Fibroblast of upper back skin (primary cell): ENCODE results near the gene ATP6V0A4.
"Not testable (repeated sequence)": the region's sequence is repeated elsewhere in the genome, so short reads cannot be mapped to it uniquely, and the experiment has no call there.

Source experiments
- DNase-seq: peaks from one replicate; pipeline ENCODE4 v3.0.0-alpha.2; 2013

ATP6V0A4 gene

DNA sequence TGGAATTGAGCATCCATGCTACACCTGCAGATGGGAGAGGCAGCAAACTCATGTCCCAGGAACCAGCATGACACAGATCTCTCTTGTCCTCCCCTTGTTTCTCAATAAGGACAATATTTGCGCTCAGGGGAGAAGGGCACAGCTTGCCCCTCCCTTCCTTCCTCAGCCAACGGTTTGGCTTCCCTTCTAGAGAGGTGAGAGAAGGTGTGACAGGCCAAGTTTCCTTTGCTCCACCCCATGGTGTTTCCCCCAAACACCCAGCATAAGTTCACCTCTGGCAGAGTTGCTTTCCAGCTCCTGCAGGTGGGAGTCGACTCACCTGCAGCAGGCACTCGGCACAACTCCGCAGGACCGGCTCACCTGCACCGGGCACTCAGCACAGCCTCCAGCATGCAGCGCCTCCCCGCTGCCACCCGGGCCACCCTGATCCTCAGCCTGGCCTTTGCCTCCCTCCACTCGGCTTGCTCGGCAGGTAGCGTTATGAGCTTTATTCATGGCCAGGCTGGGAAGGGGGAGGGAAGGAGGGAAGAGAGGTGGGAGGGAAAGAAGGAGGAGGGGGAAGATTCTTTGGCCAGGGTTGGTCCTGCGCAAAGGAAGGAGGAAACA is at the start of gene ATP6V0A4, which contains the start of gene TMEM213:
Gene ATP6V0A4, minus strand, starts transcription at position 482 of the 606 bp plus-strand sequence. CDS start 26,949 bp downstream, outside the sequence.
Gene TMEM213, plus strand, starts transcription at position 280 of the 606 bp plus-strand sequence. Its CDS starts 111 bp downstream, at position 391.
- DNase-seq, result no peak

DNA sequence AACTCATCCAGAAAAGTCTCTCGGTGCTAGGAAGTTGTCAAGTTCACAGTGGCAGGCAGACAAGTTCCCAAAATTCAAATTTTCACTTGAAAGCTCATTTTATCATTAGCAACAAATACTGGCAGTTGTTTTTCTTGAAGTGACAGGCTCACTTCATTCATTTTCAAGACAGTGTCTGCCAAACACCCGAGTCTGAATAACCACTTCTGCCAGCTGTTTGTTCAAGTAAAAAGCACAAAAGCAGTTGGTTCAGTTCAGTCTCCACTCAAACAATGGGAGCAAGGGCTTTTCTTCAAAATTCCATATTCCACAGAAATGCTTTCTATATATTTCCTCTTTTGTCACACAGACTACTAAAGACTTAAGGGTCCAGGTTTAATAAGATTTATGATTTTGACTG is 47.7 kb upstream of the ATP6V0A4 start:
- DNase-seq, result no peak

- no peak for DNase-seq
Measured at GRCh38 chr7:138843632-138844580, 45.9 kb upstream of the ATP6V0A4 start.

DNA sequence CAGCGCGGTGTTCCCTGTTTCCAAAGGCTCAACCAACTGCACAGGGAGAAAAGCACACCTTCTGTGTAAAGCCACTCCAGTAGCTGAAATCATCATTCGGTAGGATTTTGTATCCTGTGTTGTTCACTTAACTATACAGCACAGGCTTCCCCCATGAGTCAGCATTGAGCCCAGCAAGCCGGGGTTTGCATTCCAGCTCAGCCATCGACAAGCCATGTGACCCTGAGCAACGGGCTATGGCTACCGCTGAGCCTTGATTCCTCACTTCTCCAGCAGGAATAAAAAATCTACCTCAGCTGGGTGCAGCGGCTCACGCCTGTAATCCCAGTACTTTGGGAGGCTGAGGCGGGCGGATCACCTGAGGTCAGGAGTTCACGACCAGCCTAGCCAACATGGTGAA is 44.1 kb upstream of the ATP6V0A4 start:
- DNase-seq, result peak; percentile 57

DNA sequence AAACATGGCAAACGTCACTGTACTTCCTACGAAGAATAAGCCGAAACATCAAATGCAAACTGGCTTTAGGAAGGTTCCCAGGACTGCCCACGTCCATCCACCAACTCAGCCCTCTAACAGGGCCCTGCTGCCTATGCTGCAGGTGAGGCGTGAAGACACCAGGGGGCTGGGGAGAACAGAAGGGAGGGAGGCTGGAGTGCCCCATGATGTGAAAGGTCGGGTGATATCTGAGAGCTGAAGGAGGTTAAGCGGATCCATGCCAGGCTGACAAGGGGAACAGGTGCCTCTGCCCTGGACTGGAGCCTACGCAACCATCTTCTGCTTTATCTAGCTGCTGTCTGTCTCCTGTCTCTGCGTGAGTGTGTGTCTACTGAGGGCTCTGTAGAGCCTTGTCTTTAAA is 40.2 kb upstream of the ATP6V0A4 start:
- no peak for DNase-seq

- DNase-seq, result no peak
Measured at GRCh38 chr7:138837627-138838026, 39.6 kb upstream of the ATP6V0A4 start.

DNA sequence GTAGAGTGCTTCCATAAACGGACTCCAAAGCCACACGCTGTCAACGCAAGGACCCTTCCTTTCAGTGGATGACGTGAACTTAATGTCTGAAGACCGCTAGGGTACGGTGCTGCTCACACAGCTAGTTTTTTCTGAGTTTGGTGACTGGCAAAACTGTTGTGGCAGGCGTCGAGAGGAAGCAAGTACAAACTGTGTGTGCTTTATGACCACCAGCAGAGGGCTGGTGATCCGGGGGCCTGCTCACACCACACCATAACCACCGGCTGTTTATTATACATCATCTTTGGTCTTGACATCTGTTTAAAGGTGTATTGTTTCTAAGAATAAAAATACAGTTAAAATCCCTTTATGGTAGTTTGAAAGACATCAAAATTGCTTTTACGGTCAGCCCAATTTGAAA is 37.1 kb upstream of the ATP6V0A4 start:
- no peak for DNase-seq

GRCh38 chr7:138834583-138834982 is 36.6 kb upstream of the ATP6V0A4 start:
- DNase-seq, result no peak

DNA sequence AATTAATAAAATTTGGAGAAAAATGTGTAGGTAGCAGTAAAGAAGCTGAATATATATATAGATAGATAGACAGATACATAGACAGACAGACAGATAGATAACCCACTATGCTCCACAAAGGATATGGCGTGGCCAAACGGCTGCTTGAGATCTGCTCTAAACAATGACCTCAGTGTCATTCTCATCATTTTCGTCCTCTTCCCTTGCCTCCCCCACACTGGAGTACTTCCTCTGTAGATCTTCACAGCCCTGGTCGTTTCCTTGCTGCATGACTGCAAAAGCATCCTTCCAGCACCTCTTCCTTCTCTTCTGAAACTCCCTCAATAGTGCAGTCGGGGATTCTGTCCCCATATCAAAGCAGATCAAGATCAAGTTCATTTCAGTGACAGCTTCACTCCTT is 35.6 kb upstream of the ATP6V0A4 start:
- DNase-seq, result no peak

- no peak for DNase-seq
Measured at GRCh38 chr7:138832966-138833365, 35.0 kb upstream of the ATP6V0A4 start.

DNA sequence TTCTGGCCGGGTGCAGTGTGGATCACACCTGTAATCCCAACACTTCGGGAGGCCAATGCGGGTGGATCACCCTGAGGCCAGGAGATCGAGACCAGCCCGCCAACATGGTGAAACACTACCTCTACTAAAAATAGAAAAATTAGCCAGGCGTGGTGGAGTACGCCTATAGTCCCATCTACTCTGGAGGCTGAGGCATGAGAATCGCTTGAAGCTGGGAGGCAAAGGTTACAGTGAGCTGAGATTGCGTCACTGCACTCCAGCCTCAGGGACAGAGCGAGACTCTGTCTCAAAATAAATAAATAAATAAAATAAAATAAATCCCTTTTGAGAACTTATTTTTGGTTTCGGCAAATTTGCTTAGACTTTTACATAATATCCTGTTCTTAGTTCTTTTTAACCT is 31.3 kb upstream of the ATP6V0A4 start:
- no peak for DNase-seq

- no peak for DNase-seq
Measured at GRCh38 chr7:138828302-138828701, 30.3 kb upstream of the ATP6V0A4 start.

DNA sequence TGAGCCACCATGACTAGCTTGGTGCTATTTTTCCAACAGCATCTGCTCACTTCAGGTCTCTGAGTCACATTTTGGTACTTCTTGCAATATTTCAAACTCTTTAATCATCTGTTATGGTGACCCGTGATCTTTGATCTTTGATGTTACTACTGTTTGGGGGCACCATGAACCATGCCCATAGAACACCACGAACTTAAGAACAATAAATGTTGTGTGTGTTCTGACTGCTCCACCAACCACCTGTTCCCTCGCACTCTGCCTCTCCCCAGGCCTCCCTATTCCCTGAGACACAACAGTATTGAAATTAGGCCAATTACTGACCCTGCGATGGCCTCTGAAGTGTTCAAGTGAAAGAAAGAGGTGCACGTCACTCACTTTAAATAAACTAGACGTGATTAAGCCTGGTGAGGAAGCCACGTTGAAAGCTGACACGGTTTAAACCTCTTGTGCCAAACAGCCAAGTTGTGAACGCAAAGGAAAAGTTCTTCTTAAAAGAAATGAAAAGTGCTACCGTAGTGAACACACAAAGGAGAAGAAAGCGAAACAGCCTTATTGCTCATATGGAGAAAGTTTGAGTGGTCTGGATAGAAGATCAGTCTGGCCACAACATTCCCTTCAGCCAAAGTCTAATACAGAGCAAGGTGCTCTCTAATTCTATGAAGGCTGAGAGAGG is 27.2 kb upstream of the ATP6V0A4 start:
- no peak for DNase-seq

DNA sequence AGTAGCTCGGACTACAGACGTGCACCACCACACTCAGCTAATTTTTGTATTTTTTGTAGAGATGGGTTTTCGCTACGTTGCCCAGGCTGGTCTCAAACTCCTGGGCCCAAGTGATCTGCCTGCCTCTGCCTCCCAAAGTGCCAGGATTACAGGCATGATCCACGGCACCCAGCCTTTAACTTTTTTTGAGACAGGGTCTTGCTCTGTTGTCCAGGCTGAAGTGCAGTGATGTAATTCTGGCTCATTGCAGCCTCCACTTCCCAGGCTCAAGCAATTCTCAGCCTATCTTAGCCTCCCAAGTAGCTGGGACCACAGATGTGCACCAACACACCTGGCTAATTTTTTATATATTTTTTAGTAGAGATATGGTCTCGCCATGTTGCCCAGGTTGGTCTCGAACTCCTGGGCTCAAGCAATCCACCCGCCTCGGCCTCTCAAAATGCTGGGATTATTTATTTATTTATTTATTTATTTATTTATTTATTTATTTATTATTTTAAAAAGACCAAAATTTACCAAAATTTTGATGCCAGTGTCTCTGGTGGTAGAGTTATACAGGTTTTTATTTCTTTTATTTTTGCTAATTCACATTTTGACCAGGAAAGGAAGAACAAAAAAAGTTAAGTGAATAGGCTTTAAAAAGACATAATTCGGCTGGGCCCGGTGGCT is 25.0 kb upstream of the ATP6V0A4 start:
- no peak for DNase-seq

DNA sequence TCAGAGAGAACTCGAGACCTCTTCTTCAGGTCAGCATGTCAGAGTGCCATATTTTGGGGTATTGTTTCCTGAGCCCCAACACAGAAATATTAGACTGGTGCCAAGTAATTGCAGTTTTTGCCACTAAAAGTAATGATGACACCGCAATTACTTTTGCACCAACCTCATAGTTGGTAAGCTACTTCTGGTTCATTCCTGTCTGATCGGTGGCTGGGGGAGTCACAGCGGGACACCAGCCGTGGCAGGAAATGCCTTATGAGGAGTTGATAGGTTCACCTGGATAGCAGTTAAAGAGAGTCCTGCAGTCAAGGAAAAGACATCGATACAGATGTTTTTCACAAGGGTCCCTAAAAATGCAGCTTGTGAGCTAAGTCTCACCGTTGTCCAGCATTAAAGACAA is 23.9 kb upstream of the ATP6V0A4 start:
- DNase-seq, result no peak

DNA sequence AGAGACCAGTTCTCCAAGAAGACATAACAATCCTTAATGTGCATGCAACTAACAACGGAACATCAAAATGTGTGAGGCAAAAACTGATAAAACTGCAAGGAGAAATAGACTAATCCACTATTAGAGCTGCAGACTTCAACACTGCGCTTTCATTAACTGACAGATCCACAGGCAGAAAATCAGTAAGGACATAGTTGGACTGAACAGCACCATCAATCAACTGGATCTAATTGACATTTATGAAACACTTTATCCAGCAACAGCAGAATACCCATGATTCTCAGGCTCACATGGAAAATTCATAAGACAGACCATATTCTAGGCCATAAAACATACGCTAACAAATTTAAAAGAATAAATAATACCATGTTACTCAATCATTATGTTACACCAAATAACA is 21.6 kb upstream of the ATP6V0A4 start:
- no peak for DNase-seq

- DNase-seq, result no peak
Measured at GRCh38 chr7:138816650-138817049, 18.7 kb upstream of the ATP6V0A4 start.

DNA sequence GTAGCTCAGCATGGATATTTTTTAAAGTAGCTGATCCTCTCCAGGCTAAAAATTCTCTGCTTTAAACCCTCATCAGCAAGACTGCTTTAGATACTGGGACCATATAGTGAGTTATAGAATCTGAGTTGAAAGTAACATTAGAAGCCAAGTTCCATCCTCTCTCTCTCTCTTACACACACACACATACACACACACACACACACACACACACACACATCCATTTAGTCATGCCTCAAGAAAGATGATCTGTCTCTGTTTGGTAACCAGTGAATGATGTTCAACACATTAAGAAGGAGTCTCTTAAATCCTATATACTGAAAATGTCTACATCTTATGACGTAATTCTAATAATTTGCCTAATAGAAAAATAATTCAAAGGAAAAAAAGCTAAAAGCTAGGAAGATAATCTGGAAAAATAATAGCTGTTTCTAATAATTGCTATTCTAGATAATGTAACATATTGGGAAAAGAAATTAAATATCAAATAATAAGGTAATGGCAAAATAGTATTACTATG is 16.9 kb upstream of the ATP6V0A4 start:
- DNase-seq, result no peak

DNA sequence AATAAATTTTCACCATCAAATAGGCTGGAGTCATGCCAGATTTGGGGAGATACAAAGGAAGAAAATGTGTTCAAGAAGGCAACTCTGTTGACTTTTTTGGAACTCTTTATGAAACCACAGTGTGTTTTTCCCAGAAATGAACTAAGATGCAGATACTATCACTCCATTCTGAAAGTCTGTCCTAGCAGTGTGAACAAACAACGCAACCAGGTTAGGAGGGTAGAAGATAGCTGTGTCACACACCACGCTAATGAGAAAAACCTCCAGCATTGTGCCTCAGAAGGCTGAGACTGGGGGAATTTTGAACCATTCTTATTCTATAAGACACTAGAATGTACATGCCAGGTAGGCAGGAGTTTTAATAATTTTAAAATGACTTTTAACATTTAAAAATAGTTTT is 15.9 kb upstream of the ATP6V0A4 start:
- no peak for DNase-seq

DNA sequence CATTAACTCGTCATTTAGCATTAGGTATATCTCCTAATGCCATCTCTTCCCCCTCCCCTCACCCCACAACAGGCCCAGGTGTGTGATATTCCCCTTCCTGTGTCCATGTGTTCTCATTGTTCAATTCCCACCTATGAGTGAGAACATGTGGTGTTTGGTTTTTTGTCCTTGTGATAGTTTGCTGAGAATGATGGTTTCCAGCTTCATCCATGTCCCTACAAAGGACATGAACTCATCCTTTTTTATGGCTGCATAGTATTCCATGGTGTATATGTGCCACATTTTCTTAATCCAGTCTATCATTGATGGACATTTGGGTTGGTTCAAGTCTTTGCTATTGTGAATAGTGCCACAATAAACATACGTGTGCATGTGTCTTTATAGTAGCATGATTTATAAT is 13.3 kb upstream of the ATP6V0A4 start:
- DNase-seq, result not testable (repeated sequence)

GRCh38 chr7:138809346-138809745 is 11.3 kb upstream of the ATP6V0A4 start:
- no peak for DNase-seq

GRCh38 chr7:138804618-138805017 is 6.6 kb upstream of the ATP6V0A4 start:
- no peak for DNase-seq

GRCh38 chr7:138802706-138803105 is 4.7 kb upstream of the ATP6V0A4 start:
- DNase-seq, result no peak
